GM12878 (cell line): ENCODE data around the gene KIAA1671.

Experiments used
- BCLAF1 ChIP-seq: fragments of 450-650 bp; IDR thresholded peaks from 2 replicates; pipeline ENCODE4 v1.6.1; 2017; ENCODE audit warnings: antibody characterized with exemption, mild to moderate bottlenecking, moderate library complexity
- CTCF ChIP-seq, 3 experiments: IDR thresholded peaks in 2 of 3; conservative IDR thresholded peaks in 1 of 3; 2 replicates each; pipeline ENCODE4 v1.5.1; 2011; ENCODE audit warnings: low read depth in 3 of 3, low read length in 3 of 3, mild to moderate bottlenecking in 3 of 3, control low read depth in 2 of 3, moderate library complexity in 2 of 3, inconsistent platforms in 1 of 3, mixed read lengths in 1 of 3; ENCODE audit not compliant: control insufficient read depth in 2 of 3, insufficient read depth in 1 of 3; ENCODE audit errors: extremely low read depth in 1 of 3
- EGR1 ChIP-seq, 2 experiments: IDR thresholded peaks; 1 replicate in 1 of 2; 2 replicates in 1 of 2; pipeline ENCODE4 v1.6.1; 2011 to 2012; ENCODE audit warnings: low read depth in 2 of 2, low read length in 2 of 2, borderline replicate concordance in 1 of 2, mild to moderate bottlenecking in 1 of 2, moderate library complexity in 1 of 2
- EP300 ChIP-seq, 2 experiments: fragments of 150-350 bp in 1 of 2; IDR thresholded peaks; 2 replicates each; pipeline ENCODE4 v1.6.1; 2011 to 2012; ENCODE audit warnings: low read depth in 2 of 2, low read length in 2 of 2, borderline replicate concordance in 1 of 2, improper control_type of control experiment in 1 of 2, inconsistent platforms in 1 of 2; ENCODE audit not compliant: control insufficient read depth in 1 of 2
- EZH2 ChIP-seq: IDR thresholded peaks from 2 replicates; pipeline ENCODE4 v1.6.1; 2012; ENCODE audit warnings: low read depth, mild to moderate bottlenecking, control low read depth, inconsistent platforms, low read length, borderline replicate concordance; ENCODE audit not compliant: control insufficient read depth
- GABPA ChIP-seq: IDR thresholded peaks from 2 replicates; pipeline ENCODE4 v1.6.1; 2014; ENCODE audit warnings: antibody characterized with exemption, low read depth, mild to moderate bottlenecking, inconsistent platforms
- MXI1 ChIP-seq: fragments of 150-350 bp; IDR thresholded peaks from 2 replicates; pipeline ENCODE4 v1.6.1; 2011; ENCODE audit warnings: low read depth, mild to moderate bottlenecking, inconsistent platforms, low read length, improper control_type of control experiment
- NR2C2 ChIP-seq: IDR thresholded peaks from 2 replicates; pipeline ENCODE4 v1.6.1; 2011; ENCODE audit warnings: borderline replicate concordance, low read depth; ENCODE audit not compliant: control insufficient read depth, insufficient read length
- PBX3 ChIP-seq: IDR thresholded peaks from 2 replicates; pipeline ENCODE4 v1.6.1; 2011; ENCODE audit warnings: mild to moderate bottlenecking, low read depth, low read length, moderate library complexity; ENCODE audit not compliant: insufficient replicate concordance
- POLR2AphosphoS5 ChIP-seq: IDR thresholded peaks from 2 replicates; pipeline ENCODE4 v1.6.1; 2011; ENCODE audit warnings: mild to moderate bottlenecking, low read length, inconsistent platforms
- TARDBP ChIP-seq: IDR thresholded peaks from 2 replicates; pipeline ENCODE4 v1.6.1; 2016; ENCODE audit warnings: borderline replicate concordance
- TCF7 ChIP-seq: IDR thresholded peaks from 2 replicates; pipeline ENCODE4 v1.6.1; 2014; ENCODE audit warnings: antibody characterized with exemption, borderline replicate concordance
- USF1 ChIP-seq: IDR thresholded peaks from 2 replicates; pipeline ENCODE4 v1.6.1; 2011; ENCODE audit warnings: borderline replicate concordance, low read depth, mild to moderate bottlenecking, moderate library complexity, mixed read lengths, low read length; ENCODE audit not compliant: insufficient read depth; ENCODE audit errors: extremely low read length
- USF2 ChIP-seq: IDR thresholded peaks from 2 replicates; pipeline ENCODE4 v1.6.1; 2011; ENCODE audit warnings: low read depth, low read length, improper control_type of control experiment, borderline replicate concordance

- TF ChIP-seq EGR1 (IDR thresholded peaks at IDR 0.05; ENCODE audit: borderline replicate concordance in 1 of 2, low read depth in 2 of 2, low read length in 2 of 2): no peak
- no peak for TF ChIP-seq PBX3
- TF ChIP-seq TCF7: no peak
- no peak for TF ChIP-seq BCLAF1
- TF ChIP-seq USF1: no peak
- no peak for TF ChIP-seq USF2
- no peak for TF ChIP-seq EP300 (IDR thresholded peaks at IDR 0.05; ENCODE audit: borderline replicate concordance in 1 of 2, control insufficient read depth in 1 of 2, low read depth in 2 of 2, low read length in 2 of 2)
- no peak for TF ChIP-seq CTCF (IDR thresholded peaks at IDR 0.05 in 2 of 3, conservative IDR thresholded peaks at IDR 0.05 in 1 of 3; ENCODE audit: control insufficient read depth in 2 of 3, extremely low read depth in 1 of 3, insufficient read depth in 1 of 3, low read depth in 3 of 3, low read length in 3 of 3)
- TF ChIP-seq POLR2AphosphoS5: no peak
- TF ChIP-seq MXI1: no peak
- TF ChIP-seq EZH2: no peak
- no peak for TF ChIP-seq GABPA
- TF ChIP-seq NR2C2: no peak
- TF ChIP-seq TARDBP: no peak
Measured at GRCh38 chr22:25053153-25053805, 100.8 kb downstream of the KIAA1671 start.
